ENCODE measurements around the gene TNS3.

Gene TNS3

DNA sequence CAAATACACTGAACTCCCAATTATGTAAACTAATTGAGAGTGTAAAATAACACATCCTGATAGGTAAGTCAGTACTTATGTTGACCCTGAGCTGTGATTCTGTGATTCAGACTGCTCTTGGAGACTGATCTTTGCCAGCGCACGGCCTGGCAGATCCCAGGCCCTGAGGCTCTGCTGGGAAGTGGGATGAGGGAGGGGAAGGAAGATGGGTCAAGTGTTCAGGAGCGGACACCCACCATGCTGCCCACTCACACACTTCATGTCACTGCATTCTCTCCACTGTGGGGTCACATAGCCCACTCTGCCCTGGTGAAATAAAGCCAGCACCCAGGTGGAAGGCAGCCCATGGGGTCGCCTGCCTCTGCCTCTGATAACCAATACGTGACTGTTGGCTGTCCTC lies 226.2 kb downstream of the TNS3 start:
- DNase-seq = no peak

DNA sequence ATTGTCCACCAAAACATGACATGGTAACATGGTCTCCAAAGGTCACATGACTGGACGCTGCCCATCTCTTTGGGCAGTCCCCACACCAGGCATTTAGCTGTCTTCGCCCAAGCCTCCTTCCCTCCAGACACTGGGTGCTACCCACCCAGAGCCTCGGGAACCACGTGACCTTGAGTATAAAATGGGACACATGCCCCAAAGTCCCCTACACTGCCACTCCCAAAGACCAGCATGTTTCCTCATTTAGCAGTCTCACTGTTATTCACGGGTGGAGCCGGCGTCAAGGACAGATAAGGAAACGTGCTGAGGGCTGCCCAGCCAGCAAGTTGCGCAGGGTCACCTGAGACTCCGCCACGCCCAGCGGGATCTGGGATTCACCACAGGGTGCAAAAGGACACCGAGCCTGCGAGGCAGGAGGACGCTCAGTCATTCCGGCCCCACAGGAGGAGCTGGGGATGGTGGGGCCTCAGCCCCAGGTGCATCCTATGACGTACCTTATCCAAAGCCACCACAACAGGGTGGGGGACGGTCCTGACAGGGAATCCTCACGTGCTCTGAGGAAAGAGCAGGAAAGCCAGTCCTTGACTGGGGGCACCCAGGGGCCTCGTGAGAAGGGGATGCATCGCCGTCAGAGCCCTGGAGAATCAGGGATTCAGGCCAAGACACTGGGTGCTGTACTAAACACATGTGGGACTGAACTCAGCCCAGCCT lies 226.9 kb downstream of the TNS3 start:
- no peak for DNase-seq

DNA sequence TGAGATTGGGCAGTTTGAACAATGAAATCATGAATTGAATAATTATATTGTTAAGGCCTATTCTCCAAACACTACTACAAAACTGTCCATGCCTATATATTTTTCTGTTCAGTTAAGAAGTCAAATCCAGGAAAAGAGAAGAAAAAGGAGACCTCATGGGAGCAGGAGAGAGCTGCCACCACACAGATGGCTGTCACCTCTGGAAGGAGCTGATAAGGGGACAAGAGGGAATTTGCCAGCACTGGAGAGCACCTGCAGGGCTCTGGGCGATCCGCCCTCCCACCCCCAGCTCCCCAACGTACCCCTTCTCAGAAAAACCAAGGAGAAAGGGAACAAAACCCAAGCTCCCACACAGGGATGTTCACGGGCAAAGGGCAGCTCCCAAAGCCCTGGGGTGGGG lies 227.8 kb downstream of the TNS3 start:
- no peak for DNase-seq

DNA sequence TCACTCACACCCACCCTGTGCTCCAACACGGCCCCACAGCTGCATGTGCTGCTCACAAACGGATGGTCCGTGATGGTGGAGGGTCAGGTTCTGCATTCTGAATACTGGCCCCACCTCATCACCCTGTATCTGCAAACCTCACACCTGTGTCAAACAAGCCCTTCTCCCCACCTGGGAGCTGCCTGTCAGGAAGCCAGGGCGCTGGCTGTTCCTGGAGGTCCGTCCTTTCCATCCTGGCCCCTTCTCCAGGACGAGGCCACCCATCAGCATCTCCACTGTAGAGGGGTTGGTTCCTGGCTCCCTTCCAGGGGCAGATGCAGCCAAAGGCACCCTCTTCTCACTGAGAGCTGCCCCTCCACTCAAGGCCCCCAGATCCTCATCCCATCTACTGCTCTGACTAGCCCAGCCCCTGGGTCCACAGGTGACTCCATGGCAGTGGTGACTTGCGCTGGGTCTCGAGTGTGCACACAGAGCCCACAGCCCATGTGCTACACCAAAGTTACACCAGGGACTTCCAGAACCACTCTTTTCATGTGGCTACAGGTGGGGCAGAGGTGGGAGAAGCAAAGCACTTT lies 229.4 kb downstream of the TNS3 start:
- no peak for DNase-seq

DNA sequence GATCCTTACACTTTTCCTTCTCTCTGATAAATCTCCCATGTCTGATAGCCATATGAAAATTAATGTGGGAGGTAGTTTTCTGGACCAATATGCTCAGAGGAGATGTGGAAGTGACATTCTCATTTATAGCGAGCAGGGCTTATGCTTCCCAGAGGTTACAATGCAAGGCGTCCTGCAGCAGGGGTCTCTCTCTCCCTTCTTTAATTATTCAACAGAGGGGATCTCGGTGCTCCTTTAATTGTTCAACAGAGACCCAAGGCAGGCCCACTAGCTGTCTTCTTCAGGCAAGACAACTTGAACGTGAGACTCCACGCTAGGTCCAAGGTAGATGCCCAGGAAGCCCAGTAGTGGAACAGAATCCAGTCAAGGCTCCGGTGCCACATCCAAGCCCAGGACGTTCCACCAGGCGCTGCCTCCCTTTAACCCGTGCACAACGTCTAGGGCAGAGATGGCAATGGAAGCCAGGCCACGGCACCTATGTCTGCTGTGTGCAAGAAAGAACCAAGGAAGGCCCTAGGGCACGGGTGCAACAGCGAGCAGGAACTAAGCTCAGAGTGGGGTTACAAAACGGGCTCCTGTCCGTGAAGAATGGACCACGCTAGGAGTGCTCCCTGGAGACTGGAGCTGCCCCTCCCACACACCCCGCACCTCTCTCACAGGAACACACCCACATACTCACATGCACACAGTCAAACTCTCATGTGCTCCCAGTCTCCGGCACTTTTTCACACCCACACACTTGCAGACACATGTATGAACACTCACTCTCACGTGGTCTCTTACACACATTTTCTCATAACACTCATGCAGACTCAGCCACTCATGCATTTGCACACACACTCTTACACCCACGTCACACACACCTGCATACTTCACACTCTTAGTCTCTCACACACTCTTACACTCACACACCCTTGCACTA lies 230.4 kb downstream of the TNS3 start:
- DNase-seq = no peak

DNA sequence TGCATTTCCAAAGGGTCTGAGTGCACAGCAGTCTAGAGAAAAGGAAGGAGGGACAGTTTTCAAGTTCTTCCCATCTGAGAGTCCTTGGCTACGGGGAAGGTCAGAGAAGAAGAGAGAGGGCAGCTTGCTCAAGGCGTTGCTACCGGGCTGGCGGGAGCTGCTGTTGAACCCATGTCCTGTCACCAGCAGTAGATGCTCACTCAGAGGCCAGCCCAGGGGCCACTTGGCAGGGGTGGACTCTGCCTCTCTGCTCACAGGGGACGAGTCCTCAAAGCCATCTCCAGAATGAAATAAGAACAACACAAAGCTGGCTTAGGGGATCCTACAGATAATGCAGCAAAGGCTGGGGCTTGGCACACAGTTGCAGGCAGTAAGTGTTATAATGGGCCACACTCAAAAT lies 231.5 kb downstream of the TNS3 start:
- no peak for DNase-seq

DNA sequence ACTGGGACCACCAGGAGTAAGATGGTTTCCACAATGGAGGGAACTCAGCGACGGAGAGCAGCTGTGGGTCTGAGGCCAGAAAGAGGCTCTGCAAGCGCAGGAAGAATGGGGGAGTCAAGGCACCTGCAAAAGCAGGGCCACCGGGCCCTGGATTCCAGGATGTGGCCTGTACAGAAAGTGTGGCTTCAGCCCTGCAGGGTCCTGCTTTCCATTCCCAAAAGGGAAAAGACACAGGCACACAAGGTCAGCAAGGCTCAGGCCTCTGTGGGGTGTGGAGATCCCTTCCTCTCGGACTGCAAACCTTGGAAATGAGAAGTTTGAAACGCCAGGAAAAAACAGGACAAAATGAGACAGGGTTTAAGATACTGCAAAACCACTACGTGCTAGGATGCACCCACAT lies 232.5 kb downstream of the TNS3 start:
- no peak for DNase-seq

DNA sequence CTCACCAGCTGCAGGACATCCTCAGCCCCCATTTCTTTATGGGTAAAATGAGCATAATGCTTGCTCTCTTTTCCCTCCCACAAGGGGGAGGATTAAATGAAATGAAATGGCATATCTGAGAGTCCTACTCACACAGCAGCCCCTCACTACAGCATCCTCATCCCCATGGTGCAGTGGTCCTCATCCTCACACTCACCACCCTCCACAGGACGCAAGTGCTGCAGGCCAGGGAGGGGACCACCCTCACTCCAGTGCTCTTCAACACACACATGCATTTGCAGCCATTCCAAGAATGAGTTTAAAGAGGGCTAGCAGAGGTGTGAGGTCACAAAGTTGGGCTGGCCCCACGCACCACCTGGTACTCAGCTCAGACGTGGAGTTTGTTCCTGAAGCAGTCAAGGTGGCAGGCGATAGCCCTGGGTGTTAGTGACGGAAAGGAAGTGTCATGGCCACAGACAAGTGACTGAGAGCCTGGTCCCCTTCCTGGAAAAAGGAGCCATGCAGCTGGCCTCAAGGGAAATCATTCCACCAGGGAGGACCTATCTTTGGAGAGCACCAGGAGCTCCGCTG lies 234.0 kb downstream of the TNS3 start:
- DNase-seq = no peak

DNA sequence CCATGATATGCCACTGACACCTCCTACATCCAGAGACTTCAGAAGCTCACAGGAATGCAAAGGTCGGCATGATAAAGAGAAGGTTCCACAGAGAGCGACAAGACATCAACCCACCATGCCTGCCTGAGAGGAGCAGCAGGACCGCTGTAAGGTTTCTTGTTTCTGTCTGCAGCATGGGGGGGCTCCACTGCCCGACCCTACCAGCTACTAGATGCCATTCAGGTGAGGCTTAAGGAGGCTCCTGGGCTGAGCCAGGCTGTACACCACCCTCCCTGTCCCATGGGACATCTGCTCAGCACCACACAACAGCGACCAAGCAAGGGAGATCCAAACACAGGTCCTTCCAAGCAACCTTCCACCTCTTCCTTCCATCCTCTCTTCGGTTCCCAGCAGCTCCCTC lies 234.6 kb downstream of the TNS3 start:
- DNase-seq = no peak

DNA sequence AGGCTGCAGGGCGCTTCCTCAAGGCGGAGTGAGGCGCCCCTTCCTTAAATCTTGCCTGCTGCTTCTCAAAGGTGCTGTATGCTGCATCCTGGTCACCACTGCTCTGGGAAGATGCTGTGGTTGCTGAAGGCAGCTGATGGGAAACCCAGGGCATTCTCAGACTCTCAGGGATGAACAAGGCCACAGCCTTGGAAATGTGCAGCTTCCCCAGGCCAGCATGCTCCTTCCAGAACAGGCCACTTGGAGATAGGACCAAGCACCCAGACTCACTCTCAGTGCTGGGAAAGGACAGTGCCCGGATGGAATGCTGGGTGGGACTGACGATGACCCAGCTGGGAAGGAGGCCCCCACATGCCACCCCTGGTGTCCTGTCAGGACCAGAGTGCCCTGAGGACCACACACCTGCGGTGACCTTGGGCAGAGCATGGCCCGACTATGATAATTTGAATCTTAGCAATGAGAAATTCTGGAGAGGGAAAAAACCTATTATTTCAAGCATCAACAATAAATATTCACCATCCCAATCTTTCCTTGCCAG lies 235.5 kb downstream of the TNS3 start:
- DNase-seq = no peak

DNA sequence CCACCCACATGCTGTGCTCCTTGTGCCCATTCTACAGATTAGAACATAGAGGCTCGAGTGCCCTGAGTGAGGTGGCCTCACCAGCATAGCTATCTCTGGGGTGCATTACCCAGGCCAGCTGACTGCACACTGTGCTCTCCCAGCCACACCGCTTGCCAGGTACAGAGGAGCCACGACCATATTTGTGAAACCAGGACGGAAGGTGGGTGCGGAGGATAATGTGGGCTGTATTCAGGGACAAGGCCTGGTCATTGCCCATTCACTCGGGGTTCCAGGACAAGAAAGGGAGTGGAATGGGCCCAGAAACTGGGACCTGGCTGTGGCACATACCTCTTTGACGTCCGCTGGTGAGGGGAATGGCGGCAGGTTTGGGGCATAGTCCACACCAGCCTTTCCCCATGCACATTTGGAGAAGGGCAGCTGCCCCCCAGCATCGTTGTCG lies 236.0 kb downstream of the TNS3 start:
- no peak for DNase-seq

DNA sequence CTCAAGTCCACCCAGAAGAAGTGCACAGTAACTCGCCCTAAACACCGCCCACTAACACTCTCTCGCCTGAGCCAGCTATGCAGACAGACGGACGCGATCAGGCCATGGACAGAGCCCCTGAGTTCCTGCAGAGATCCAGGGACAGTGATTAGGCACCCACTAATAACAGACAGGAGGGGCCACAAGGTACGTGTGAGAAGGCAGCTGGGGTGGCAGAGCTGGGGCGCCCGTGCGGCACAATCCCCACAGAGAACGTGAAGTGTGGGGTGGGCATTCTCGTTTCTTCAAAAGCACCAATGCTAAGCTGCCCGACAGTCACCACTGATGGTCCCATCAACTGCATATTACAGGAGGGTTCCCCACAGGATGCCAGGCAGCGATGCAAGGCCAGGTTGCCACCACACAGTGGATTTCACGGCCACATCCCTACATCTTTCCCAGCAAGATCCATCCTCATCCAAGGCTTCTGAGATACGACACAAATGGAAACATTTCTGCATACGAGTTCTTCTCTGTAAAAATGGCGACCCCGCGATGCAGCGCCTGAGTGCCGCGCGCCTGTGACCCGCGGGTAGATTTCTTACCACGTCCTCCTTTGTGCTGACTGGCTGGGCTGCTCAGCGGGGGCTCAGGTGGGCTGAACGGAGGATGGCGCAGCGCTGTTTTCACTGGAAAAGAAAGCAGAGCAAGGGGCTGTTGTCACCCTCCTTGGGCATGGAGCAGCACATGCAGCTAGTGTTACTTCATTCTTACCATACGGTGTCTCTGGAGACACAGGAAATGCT lies 237.5 kb downstream of the TNS3 start:
- DNase-seq = no peak

DNA sequence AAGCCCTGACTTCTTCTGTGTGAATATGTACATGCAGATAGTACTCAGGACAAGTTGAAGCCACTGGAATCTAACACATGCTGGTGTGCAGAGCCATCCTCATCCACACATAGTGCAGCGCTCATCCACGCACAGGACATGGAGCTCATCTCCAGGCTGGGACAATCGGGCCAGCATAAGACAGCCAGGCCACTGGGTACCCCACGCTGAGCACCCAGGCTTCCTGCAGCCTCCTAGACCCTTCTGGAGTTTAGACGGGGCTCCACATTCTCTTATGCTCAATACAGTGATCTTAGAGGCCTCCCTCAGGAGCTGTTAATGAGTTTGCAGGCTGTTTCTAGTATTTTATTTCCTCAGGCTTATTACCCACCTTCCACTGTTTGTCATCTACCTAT lies 238.9 kb downstream of the TNS3 start:
- no peak for DNase-seq

DNA sequence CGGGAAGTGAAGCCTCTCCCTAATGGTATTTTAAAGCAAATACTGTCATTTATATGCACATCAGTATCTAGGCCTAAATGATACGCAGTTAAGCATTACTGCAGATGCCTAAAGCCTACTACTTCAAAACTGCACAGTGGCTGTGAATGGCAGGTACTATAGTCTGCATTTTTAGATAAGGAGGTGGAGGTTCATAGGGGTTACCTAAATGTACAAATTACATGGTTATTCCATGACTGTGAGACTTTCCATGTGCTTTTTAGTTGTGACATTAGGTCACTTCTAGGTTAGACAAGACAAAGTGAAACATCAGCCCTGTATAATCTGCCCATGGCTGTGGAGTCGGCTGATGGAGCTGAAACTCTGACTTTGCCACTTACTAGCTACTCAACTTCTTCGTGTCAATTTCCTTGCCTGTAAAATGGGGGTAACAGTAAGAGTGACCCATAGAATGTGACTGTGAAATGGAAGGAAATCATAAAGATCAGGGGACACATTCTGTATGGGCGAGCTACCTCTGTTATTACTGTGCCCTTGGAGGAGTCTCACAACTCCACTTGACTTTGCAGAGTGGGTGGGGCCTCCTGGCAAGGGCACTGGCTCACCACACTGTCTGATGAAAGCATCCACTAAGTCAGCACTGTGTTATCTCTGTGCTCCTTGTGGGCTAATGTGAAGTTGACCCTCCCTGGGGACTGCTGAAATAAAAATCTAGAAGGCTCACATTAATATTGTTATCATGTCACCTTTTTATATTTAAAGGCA lies 239.4 kb downstream of the TNS3 start:
- DNase-seq = peak; percentile 15

DNA sequence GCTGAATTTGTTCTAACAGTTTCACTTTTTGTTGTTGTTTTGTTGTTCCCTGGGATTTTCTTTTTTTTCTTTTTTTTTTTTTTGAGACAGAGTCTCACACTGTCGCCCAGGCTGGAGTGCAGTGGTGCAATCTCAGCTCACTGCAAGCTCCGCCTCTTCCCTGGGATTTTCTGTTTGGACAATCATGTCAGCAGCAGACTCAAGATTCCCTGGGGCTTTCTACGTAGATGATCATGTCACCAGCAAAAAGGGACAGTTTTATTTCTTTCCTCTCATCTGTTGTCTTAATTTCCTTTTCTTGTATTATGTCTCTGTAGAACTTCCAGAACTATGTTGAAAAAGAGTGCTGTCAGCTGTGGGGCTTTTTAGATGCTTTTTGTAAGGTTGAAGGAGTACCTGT lies 241.4 kb downstream of the TNS3 start:
- DNase-seq = no peak

DNA sequence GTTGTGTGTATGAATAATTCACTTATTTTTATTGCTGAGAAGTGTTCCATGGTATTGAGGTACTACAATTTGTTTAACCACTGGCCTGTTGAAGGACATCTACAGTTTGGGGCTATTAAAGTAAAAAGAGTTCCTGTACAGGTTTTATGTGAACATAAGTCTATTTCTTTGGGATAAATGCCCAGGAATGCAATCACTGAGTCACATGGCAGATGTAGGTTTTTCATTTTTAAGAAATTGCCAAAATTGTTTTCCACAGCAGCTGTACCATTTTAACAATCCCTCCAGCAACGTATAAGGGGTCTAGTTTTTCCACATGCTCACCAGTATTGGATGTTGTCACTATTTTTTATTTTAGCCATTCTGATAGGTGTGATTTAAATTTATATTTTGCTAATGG lies 243.9 kb downstream of the TNS3 start:
- no peak for DNase-seq

DNA sequence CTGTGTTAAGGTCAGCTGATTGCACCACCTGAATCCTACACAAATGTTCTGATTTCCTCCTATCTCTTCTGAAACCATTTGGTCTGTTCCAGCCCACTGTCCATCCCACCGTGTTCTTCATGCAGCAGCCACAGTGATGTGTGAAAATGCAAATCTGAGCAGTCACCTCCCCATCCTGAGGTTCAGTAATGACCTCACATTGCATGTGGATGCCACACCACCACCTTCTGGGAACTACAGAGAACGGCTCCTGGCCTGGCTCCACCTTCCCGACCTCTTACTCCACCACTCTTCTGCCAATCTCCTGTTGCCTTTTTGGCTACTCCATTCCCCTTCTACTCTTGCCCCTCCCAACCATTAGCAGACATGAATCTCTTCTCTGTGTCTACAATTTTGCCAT lies 244.4 kb downstream of the TNS3 start:
- DNase-seq = no peak

DNA sequence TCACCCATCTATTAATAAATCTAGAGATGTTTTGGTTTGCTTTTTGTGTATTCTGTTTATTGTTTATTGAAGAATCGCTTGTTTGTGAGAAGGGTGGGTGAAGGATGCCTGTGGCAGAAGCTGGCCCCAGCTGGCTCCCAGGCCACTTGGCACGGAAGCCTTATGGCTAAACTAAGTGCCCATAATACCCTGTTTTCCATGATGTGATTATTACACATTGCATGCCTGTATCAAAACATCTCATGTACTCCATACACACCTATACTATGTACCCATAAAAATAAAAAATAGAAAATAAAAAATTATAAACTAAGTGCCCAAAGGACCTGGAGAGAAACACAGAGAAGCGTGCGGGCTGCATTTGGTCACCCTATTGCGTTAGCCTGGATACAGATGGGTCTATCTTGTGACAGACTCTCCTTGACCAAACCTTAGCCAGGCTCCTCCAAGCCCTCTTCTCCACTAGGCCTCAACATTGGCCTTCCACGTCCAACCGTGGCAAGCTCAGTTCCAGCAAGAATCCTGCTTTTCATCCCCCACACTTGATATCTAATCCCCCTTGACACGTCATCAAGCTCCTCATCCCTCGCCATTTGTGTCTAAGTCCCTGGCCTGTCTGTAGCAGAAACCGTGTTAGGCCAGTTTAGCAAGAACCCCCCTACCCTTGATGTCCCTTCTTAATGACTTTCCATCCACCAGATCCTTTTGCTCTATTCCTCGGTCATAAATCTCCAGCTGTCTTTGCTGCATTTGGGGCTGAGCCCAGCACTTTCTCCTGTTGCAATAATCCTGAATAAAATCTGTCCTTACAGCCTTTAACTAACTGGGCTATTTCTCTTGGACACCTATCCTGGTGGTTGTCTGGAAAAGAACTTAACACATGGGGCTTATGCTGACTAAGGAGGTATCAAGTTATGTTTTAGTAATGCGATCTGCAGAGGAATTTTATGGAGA lies 245.2 kb downstream of the TNS3 start:
- DNase-seq = peak; percentile 15

DNA sequence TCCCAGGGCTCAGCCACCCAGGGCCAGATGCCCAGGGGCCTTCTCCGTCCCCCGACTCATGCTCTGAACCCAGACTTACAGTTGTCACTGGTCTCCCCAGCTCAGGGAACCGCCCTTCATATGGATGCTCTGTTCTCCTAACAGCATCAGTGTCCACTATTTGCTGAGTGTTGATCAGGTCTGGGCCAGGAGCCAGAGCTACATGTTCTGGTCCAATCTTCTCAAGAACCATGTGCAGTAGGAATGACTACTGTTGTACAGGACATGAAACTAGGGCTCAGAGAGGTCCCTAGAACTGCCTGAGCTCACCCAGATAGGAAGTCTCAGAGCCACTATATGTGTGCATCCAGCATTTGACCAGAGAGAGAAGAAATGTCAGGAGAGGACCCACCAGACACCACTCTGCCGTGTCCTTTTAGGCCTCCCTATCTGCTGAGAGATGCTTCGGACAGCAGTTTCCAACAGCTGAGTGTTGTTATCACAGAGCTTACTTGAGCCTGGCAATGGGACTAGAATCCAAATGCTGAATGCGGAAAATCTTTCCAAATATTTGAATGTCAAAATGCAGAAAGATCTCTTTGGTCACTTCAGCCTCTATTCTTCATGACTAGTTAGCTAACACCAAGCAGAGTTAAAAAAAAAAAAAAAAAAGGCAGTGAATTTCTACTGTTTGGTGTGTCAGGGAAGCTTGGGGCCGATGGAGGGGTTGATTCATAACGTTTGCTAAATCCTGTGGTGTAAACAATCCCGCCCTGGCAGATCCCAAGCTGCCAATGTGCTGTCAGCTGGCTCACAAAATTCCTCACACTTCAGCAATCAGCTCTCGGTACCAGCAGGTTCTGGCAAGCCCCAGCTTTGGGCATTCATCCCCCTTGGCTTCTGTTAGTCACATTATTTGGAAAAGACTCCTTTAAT lies 246.1 kb downstream of the TNS3 start:
- peak; percentile 22 for DNase-seq

All from activated CD8-positive, alpha-beta memory T cell treated with anti-CD3 and anti-CD28 coated beads, Interleukin-2, amount 50 U/mL, for 48 hours (primary cell).